GM12878 (cell line): ENCODE data around the gene ACE. TPM values are rescaled to one million over a fixed set of nuclear protein-coding genes. Genes with fewer than 3 reads are reported as not detected.

Source experiments
- ATAC-seq: fragments of 200-7000 bp; cut with Tn5 transposase; 3 replicates; pipeline ENCODE4 v1.9.1; 2020; ENCODE audit warnings: mild to moderate bottlenecking, moderate library complexity
- BruUV-seq: library from RNA; stranded (reverse); fragments of 400-500 nt; replicated peaks from 2 replicates; lab custom pipeline; 2021; lab: Mats Ljungman, UMichigan
- CTCF ChIA-PET: fragments of 300-600 bp; sonication (Branson Sonifier 250); formaldehyde crosslinking; extraction: SDS; loops from one replicate; lab custom pipeline; 2021; ENCODE audit warnings: inconsistent platforms; lab: Yijun Ruan, JAX
- POLR2A ChIA-PET: fragments of 350-600 bp; formaldehyde crosslinking; extraction: SDS; loops from one replicate; lab custom pipeline; 2021; ENCODE audit warnings: inconsistent platforms; lab: Charles Lee
- RAD21 ChIA-PET: fragments of 300-600 bp; sonication (Branson Sonifier 250); formaldehyde crosslinking; loops from one replicate; lab custom pipeline; 2023; ENCODE audit warnings: antibody characterized with exemption; ENCODE audit not compliant: unreplicated experiment; lab: Charles Lee
- SMC1A ChIA-PET: fragments of 300-600 bp; sonication (Branson Sonifier 250); formaldehyde crosslinking; loops from one replicate; lab custom pipeline; 2023; ENCODE audit not compliant: unreplicated experiment, uncharacterized antibody; lab: Charles Lee
- DNase-seq: peaks from one replicate; pipeline ENCODE4 v3.0.0-alpha.2; 2011; ENCODE audit warnings: low read depth, low spot score
- FAIRE-seq: peaks from 3 replicates; lab custom pipeline; 2011; peaks lifted over from hg19 to GRCh38; lab: Jason Lieb, UNC
- H2AFZ ChIP-seq: 2 replicates; pipeline ENCODE4 v1.6.0; 2011; ENCODE audit warnings: low read depth, low read length, control low read depth; ENCODE audit not compliant: control insufficient read depth
- H3K27ac ChIP-seq: 2 replicates; pipeline ENCODE4 v1.5.1; 2011; ENCODE audit warnings: control low read depth; ENCODE audit not compliant: control insufficient read depth, insufficient read depth
- H3K27me3 ChIP-seq, 2 experiments: replicated peaks in 1 of 2; 2 replicates each; pipeline versions ENCODE4 v1.6.0 to v1.6.1; 2011; ENCODE audit warnings: low read length in 1 of 2; ENCODE audit not compliant: control insufficient read depth in 2 of 2, insufficient read depth in 2 of 2
- H3K36me3 ChIP-seq, 2 experiments: 2 replicates each; pipeline ENCODE4 v1.5.1; 2011; ENCODE audit warnings: low read length in 1 of 2; ENCODE audit not compliant: control insufficient read depth in 2 of 2, insufficient read depth in 2 of 2
- H3K4me1 ChIP-seq: 2 replicates; pipeline ENCODE4 v1.6.1; 2011; ENCODE audit warnings: mild to moderate bottlenecking, low read length, moderate library complexity, mixed read lengths; ENCODE audit not compliant: control insufficient read depth, insufficient read depth
- H3K4me2 ChIP-seq: 2 replicates; pipeline ENCODE4 v1.6.0; 2011; ENCODE audit warnings: control low read depth; ENCODE audit not compliant: control insufficient read depth, insufficient read depth
- H3K4me3 ChIP-seq: fragments of 200-600 bp; sonication (generic); 2 replicates; pipeline ENCODE4 v1.5.1; 2016
- H3K79me2 ChIP-seq: 2 replicates; pipeline ENCODE4 v1.6.0; 2011; ENCODE audit warnings: low read length; ENCODE audit not compliant: control insufficient read depth, insufficient read depth
- H3K9ac ChIP-seq: 2 replicates; pipeline ENCODE4 v1.8.0; 2011; ENCODE audit warnings: low read length, control low read depth, mixed read lengths; ENCODE audit not compliant: control insufficient read depth, insufficient read depth
- H3K9me3 ChIP-seq: replicated peaks from 3 replicates; pipeline ENCODE4 v1.5.1; 2011; ENCODE audit warnings: mild to moderate bottlenecking, low read length; ENCODE audit not compliant: control insufficient read depth, insufficient read depth
- H4K20me1 ChIP-seq: 2 replicates; pipeline ENCODE4 v1.6.0; 2011; ENCODE audit not compliant: control insufficient read depth, insufficient read depth
- BCLAF1 ChIP-seq: fragments of 450-650 bp; IDR thresholded peaks from 2 replicates; pipeline ENCODE4 v1.6.1; 2017; ENCODE audit warnings: antibody characterized with exemption, mild to moderate bottlenecking, moderate library complexity
- CHD1 ChIP-seq: IDR thresholded peaks from 2 replicates; pipeline ENCODE4 v1.6.1; 2012; ENCODE audit warnings: low read depth, low read length, improper control_type of control experiment
- EP300 ChIP-seq, 2 experiments: fragments of 150-350 bp in 1 of 2; IDR thresholded peaks; 2 replicates each; pipeline ENCODE4 v1.6.1; 2011 to 2012; ENCODE audit warnings: low read depth in 2 of 2, low read length in 2 of 2, borderline replicate concordance in 1 of 2, improper control_type of control experiment in 1 of 2, inconsistent platforms in 1 of 2; ENCODE audit not compliant: control insufficient read depth in 1 of 2
- HDAC2 ChIP-seq: fragments of 200-600 bp; sonication (generic); IDR thresholded peaks from 2 replicates; pipeline ENCODE4 v1.6.1; 2017
- HDAC6 ChIP-seq: fragments of 200-600 bp; sonication (generic); IDR thresholded peaks from one replicate; pipeline ENCODE4 v1.8.0; 2017; ENCODE audit warnings: antibody characterized with exemption; ENCODE audit not compliant: unreplicated experiment
- IKZF2 ChIP-seq, 2 experiments: fragments of 450-650 bp; IDR thresholded peaks; 2 replicates each; pipeline ENCODE4 v1.6.1; 2017; ENCODE audit warnings: mild to moderate bottlenecking in 2 of 2, moderate library complexity in 2 of 2
- NR2F1 ChIP-seq: fragments of 450-650 bp; conservative IDR thresholded peaks from 2 replicates; pipeline ENCODE4 v1.6.1; 2017; ENCODE audit warnings: mild to moderate bottlenecking
- PAX8 ChIP-seq: fragments of 450-650 bp; IDR thresholded peaks from 2 replicates; pipeline ENCODE4 v1.6.1; 2017; ENCODE audit warnings: mild to moderate bottlenecking, moderate library complexity
- POLR2A ChIP-seq: IDR thresholded peaks from 2 replicates; pipeline ENCODE4 v1.6.1; 2011; ENCODE audit warnings: low read depth, mild to moderate bottlenecking, low read length
- POLR2AphosphoS5 ChIP-seq: IDR thresholded peaks from 2 replicates; pipeline ENCODE4 v1.6.1; 2011; ENCODE audit warnings: mild to moderate bottlenecking, low read length, inconsistent platforms
- SIN3A ChIP-seq: IDR thresholded peaks from 2 replicates; pipeline ENCODE4 v1.6.1; 2012; ENCODE audit warnings: low read depth, low read length, improper control_type of control experiment
- ZNF592 ChIP-seq: fragments of 450-650 bp; IDR thresholded peaks from 2 replicates; pipeline ENCODE4 v1.6.1; 2017; ENCODE audit warnings: mild to moderate bottlenecking, moderate library complexity
- WGBS: methylation state at CpG from one replicate; pipeline ENCODE4 v1.1.6; 2016; ENCODE audit warnings: low lambda C conversion rate; ENCODE audit not compliant: insufficient replicate concordance, insufficient coverage; ENCODE audit errors: missing lambda C conversion rate; 5-methylcytosine and 5-hydroxymethylcytosine counted together
- in situ Hi-C: fragments of 300-500 bp; cut with MboI; formaldehyde crosslinking; loops from 9 replicates; pipeline ENCODE4 v1.14.3; 2018; ENCODE audit warnings: mixed read lengths
- intact Hi-C: fragments of 100-400 bp; cut with micrococcal nuclease; formaldehyde crosslinking; loops from one replicate; pipeline ENCODE4 v1.14.2; 2022; ENCODE audit not compliant: unreplicated experiment
- polyA plus RNA-seq, 11 experiments: library from polyadenylated mRNA; depleted of rRNA in 4 of 11; unstranded in 6 of 11; stranded (reverse) in 5 of 11; fragments of >200 nt; fragmentation: Nextera tagmentation in 4 of 11; fragmentation: Illumina TruSeq in 1 of 11; extraction: Ambion mirVana in 4 of 11; extraction: Trizol in 1 of 11; gene quantifications; 1 replicate in 1 of 11; 2 replicates in 10 of 11; pipeline versions ENCODE4 v1.2.1 to v1.2.3, GENCODE V29; 2011 to 2016; ENCODE audit warnings: inconsistent platforms in 2 of 11, missing spikeins in 2 of 11, low read depth in 1 of 11
- total RNA-seq, 4 experiments: library from RNA; depleted of rRNA in 3 of 4; stranded (reverse); fragments of >200 nt in 3 of 4; fragmentation: Illumina TruSeq in 1 of 4; extraction: Trizol in 1 of 4; gene quantifications; 2 replicates each; pipeline versions ENCODE4 v1.2.1 to v1.2.3, GENCODE V29; 2013 to 2021

ACE gene
- total and polyA plus RNA-seq, 10 of the 15 experiments (the other 5 are each of a cell fraction or from before 2014, with no cell fraction given): 0.46 TPM; not detected in 9

- TF ChIP-seq IKZF2 (IDR thresholded peaks at IDR 0.05): no peak
- no peak for TF ChIP-seq POLR2A
- TF ChIP-seq SIN3A: no peak
- TF ChIP-seq ZNF592: no peak
- no peak for TF ChIP-seq NR2F1
- TF ChIP-seq, all 136 proteins: peak for 0
Measured at GRCh38 chr17:63496177-63496576, 19.3 kb downstream of the ACE start (continued).

GRCh38 chr17:63496663-63497400 lies 20.0 kb downstream of the ACE start:
- 73% methylated on average over 32 of the region's 36 CpGs for WGBS
- no peak for ATAC-seq
- in situ Hi-C loops: no loop called here
- no peak for TF ChIP-seq PAX8
- no peak for TF ChIP-seq EP300 (IDR thresholded peaks at IDR 0.05; ENCODE audit: borderline replicate concordance in 1 of 2, control insufficient read depth in 1 of 2, low read depth in 2 of 2, low read length in 2 of 2)
- no peak for TF ChIP-seq POLR2AphosphoS5
- TF ChIP-seq HDAC6: no peak
- no peak for TF ChIP-seq HDAC2
- no peak for TF ChIP-seq CHD1
- no peak for TF ChIP-seq SIN3A
- no peak for TF ChIP-seq BCLAF1

More at GRCh38 chr17:63496663-63497400, 20.0 kb downstream of the ACE start:
- BruUV-seq: no TSS peak
- Histone ChIP-seq H3K9ac (no peak overlapping the region), H3K36me3 (no peaks in the 10 kb centered on the region), H3K27ac (no peak overlapping the region), H3K79me2 (no peaks in the 10 kb centered on the region), H3K9me3 (no peaks in the 10 kb centered on the region), H3K4me2 (no peak overlapping the region), H3K4me3 (no peak overlapping the region), H2AFZ (no peak overlapping the region), H3K27me3 (no peaks in the 10 kb centered on the region; a peak in 1 of 4 replicates), H3K4me1 (no peaks in the 10 kb centered on the region), H4K20me1 (no peaks in the 10 kb centered on the region)
- ChIA-PET POLR2A (no interaction called here), CTCF (no interaction called here), SMC1A (interaction anchor here (0.5 to 1.3 kb wide), 4 partner anchors 10 to 115 kb away, joined by 3 to 4 read pairs (median 3); no protein-coding TSS in a partner anchor), RAD21 (no interaction called here)
- DNase-seq (no peak), FAIRE-seq (no peak)
- intact Hi-C loops: no loop called here
